ENCODE measurements around the gene CD80. TPM values are rescaled to one million over a fixed set of nuclear protein-coding genes. Genes with fewer than 3 reads are reported as not detected.

Gene CD80
- total and polyA plus RNA-seq, 10 of the 15 experiments (the other 5 are each of a cell fraction or from before 2014, with no cell fraction given): 41.4 to 137 (median 58.1) TPM

GRCh38 chr3:119498186-119499011, 61.0 kb downstream of the CD80 start, which contains the start of gene TIMMDC1:
Gene TIMMDC1, plus strand, starts transcription at chr3:119498547. Its CDS starts 187 bp downstream, at chr3:119498734.
- H3K9me3 ChIP-seq (replicated peaks; ENCODE audit: control insufficient read depth, insufficient read depth, low read length): no peaks in the 10 kb centered on the region; the same call in 2 of the 3 replicates
- DNase-seq (ENCODE audit: low read depth, low spot score) (peak; percentile 83), FAIRE-seq (peak; percentile 97), ATAC-seq (peak; percentile 96)
- no peaks in the 10 kb centered on the region; a peak in 1 of 4 replicates for H3K36me3 ChIP-seq (ENCODE audit: control insufficient read depth in 2 of 2, insufficient read depth in 2 of 2, low read length in 1 of 2)
- BruUV-seq (replicated peaks): TSS peak; percentile 86
- ChIA-PET POLR2A (interaction anchor here (0.6 to 5.8 kb wide), 28 partner anchors 9 to 913 kb away, joined by 3 to 57 read pairs (median 3); partner anchors contain the start of genes B4GALT4, CD80, POGLUT1 and TMEM39A), SMC1A (ENCODE audit: uncharacterized antibody, unreplicated experiment) (interaction anchor here (0.7 to 3.7 kb wide), 20 partner anchors 10 to 258 kb away, joined by 3 to 21 read pairs (median 4); partner anchors contain the start of genes B4GALT4, COX17, POGLUT1 and TMEM39A), CTCF (interaction anchor here (1.1 to 4.9 kb wide), 7 partner anchors 10 to 183 kb away, joined by 3 to 27 read pairs (median 8); partner anchors contain the start of gene TMEM39A), RAD21 (ENCODE audit: unreplicated experiment) (interaction anchor here (0.7 to 4.7 kb wide), 17 partner anchors 29 to 224 kb away, joined by 3 to 51 read pairs (median 5); partner anchors contain the start of genes CD80, POGLUT1 and TMEM39A)
- peak within 1 kb of the TSS; percentile 82 for H3K4me2 ChIP-seq (ENCODE audit: control insufficient read depth, insufficient read depth)
- in situ Hi-C loops (cut with MboI): no loop called here
- H3K4me1 ChIP-seq (ENCODE audit: control insufficient read depth, insufficient read depth, low read length): no peaks in the 10 kb centered on the region
- no peaks in the 10 kb centered on the region for H3K27me3 ChIP-seq (replicated peaks in 1 of 2; ENCODE audit: control insufficient read depth in 2 of 2, insufficient read depth in 2 of 2, low read length in 1 of 2)
- WGBS (ENCODE audit: insufficient coverage, insufficient replicate concordance, low lambda C conversion rate, missing lambda C conversion rate): under 1% methylated on average over 58 of the region's 58 CpGs
- H3K9ac ChIP-seq (ENCODE audit: control insufficient read depth, insufficient read depth, low read length): peak within 1 kb of the TSS; percentile 96
- H4K20me1 ChIP-seq (ENCODE audit: control insufficient read depth, insufficient read depth): no peaks in the 10 kb centered on the region
- H3K27ac ChIP-seq (ENCODE audit: control insufficient read depth, insufficient read depth): peak within 1 kb of the TSS; percentile 94
- peak within 1 kb of the TSS; percentile 75 for H3K4me3 ChIP-seq
- peak within 1 kb of the TSS; percentile 92 for H2AFZ ChIP-seq (ENCODE audit: control insufficient read depth, low read depth, low read length)
- intact Hi-C loops (cut with micrococcal nuclease; ENCODE audit: unreplicated experiment): loop anchor here (2.0 kb wide), 2 partner anchors 30 to 60 kb away; partner anchors contain the start of genes CD80 and POGLUT1
- H3K79me2 ChIP-seq (ENCODE audit: control insufficient read depth, insufficient read depth, low read length): peaks cover 44% of the 10 kb centered on the region
- no peak for TF ChIP-seq PAX8 (IDR thresholded peaks at IDR 0.05)
- no peak for TF ChIP-seq USF2 (IDR thresholded peaks at IDR 0.05; ENCODE audit: borderline replicate concordance, low read depth, low read length)
- no peak for TF ChIP-seq IRF3 (IDR thresholded peaks at IDR 0.05)
- no peak for TF ChIP-seq NFYA (IDR thresholded peaks at IDR 0.05; ENCODE audit: borderline replicate concordance, low read depth, low read length)
- no peak for TF ChIP-seq RAD51 (IDR thresholded peaks at IDR 0.05)
- peak; percentile 48; the same call in 1 of the 2 replicates for TF ChIP-seq SPI1 (IDR thresholded peaks at IDR 0.05; ENCODE audit: borderline replicate concordance, insufficient read depth, low read depth, low read length)
- TF ChIP-seq CBX3 (IDR thresholded peaks at IDR 0.05; ENCODE audit: borderline replicate concordance, low read depth): no peak
- no peak for TF ChIP-seq ZBTB33 (IDR thresholded peaks at IDR 0.05)
- TF ChIP-seq TCF7 (IDR thresholded peaks at IDR 0.05; ENCODE audit: borderline replicate concordance): 0 out of 2 replicates have a peak, but pooled peaks have one; percentile 8
- TF ChIP-seq ZBTB40 (IDR thresholded peaks at IDR 0.05; ENCODE audit: borderline replicate concordance): peak; percentile 98
- TF ChIP-seq EGR1 (IDR thresholded peaks at IDR 0.05; ENCODE audit: borderline replicate concordance in 1 of 2, low read depth in 2 of 2, low read length in 2 of 2): no peak
- peak; percentile 92 for TF ChIP-seq IKZF1 (conservative IDR thresholded peaks at IDR 0.05)
- peak; percentile 69 for TF ChIP-seq SIX5 (IDR thresholded peaks at IDR 0.05; ENCODE audit: low read depth, low read length, severe bottlenecking)
